Stimulated activated CD4-positive, alpha-beta T cell treated with anti-CD3 and anti-CD28 coated beads, Interleukin-4, amount 100 ng/mL, for 4 hours (primary cell): ENCODE results near the gene CCNH.

Source experiments
- DNase-seq, 2 experiments: peaks; one replicate each; pipeline ENCODE4 v3.0.0-alpha.2; 2020

Gene CCNH

DNA sequence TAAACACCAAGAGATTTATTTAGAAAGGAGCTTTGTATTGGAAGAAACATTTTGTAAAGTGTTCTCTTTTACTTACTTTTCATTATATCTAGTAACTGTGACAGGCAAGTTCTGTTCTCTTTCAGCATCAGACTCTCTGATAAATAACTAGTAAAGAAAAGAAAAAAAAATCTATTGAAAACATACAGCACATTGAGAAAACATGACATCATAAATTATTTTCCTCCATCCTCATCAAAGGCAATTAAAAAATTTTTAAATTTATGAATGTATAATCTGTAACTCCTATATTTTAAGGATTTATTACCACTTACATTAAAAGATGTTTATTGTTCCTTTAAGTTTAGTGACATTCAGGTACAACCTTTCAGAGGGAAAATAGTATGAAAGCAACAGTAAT lies 11.1 kb downstream of the CCNH start:
- DNase-seq, result no peak

DNA sequence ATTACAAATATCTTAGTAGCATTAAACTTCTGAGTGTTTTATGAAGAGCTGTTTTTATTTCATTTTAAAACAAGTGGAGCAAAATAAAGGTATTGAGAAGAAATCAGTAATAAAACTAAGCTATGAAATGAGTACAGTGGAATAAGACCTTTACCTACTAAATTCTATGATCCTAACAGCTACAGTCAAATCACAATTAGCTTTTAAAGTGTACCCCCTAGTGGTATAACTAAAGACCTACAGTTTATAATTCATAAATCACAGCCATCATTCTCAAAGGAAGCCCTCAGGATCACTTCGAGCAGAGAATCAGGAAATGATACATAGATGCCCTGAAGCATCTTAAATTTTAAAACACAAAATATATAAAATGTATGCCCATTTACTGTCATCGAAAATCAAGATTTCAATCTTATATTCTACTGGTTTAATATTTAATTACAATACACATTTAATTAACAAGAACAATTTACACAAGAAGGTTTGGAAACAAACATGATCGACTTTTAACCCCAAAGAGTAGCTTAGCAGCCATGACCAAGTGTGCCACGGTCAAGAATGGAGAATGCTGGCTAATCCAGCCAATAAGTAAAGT lies 12.3 kb downstream of the CCNH start:
- no peak for DNase-seq

DNA sequence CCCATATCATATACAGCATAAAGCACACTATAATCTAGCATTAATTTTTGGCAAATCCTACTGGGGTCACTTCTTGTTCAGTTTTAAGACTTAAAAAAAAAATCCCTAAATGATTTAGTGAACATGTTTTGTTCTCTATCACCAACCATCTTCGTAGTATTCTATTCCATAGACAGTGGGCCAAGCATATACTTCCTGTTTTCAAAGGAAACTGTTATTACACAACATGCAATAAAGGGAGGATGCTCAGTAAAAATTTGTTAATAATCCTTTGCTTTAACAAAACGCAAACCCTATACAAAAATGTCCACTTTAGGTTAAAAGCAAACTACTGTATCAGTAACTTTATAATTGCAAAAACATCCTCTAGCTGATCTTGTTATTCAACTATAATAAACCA lies 13.0 kb downstream of the CCNH start:
- no peak for DNase-seq

DNA sequence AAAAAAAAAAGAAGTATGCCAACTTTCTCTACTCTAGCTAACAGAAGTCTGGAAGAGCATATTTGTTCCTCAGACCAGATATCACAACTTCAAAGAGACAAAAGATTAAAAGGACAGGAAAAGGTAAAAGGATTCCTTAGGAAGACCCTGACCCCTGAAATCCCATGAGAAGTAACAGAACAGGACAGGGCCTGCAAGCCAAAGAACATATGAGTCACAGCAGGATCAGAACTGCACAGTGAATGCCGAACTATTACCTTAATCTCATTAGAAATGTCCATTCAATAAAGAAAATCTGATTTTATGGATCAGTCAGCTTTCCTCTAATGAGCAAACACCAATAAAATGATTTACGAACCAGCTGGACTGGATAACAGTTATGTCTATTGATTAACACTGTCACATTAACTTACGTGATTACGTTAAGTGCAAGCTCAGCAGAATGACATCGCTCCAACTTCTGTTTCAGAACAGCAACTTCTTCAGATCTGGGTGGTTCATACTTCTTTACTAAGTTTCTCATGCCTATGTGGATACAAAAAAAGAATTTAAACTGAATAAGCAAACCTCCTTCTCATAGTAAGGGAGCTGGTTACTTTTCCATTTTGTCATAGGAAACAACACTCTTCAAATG lies 13.6 kb downstream of the CCNH start:
- DNase-seq, result no peak

DNA sequence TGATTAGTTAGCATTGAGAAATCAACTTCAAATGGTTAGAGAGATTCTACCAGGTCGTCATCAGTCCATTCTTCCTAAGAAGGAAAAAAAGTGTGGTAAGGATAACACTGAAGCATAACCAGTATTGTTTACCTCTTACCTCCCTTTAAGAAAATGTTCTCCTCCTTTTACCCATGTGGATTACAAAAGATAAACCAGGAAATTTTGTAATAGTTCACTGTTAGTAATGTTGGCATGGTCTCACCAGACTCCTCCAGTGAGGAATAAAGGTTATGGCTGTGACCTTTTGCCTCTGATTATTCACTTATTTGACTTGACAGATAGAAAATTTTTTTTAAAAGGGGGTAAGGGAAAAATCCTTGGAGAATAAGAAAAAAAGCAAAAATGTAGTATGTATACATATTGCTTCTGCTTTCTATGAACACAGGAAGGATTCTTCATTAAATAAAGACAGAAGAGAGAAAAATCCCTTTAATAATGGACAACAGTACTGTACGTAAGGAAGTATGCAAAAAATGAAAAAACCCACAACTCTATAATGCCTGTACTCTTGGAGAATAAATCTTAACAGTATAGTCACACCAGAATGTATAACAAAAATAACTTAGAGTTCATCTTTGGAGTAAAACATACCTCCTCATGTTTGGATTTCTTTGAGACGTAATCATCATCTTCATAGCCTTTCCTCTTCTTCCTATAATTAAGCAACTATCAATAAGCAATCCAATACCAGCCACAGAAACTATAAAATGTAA lies 18.1 kb downstream of the CCNH start:
- DNase-seq, result no peak

DNA sequence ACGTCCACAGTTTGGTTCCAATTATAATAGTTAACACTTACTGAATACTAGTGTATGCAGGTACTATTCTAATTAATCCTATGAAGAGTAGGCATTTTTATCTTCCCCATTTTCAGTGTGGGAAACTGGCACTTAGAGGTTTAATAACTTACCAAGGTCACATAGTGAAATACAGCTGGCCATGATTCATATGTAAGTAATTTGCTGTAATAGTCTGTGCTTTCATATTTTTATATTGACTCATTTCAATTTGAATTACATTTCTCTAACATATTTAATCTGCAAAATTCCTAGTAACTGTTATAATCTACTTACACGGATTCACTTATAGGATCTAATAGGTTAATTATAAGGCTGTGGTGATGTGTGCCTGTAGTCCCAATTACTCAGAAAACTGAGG lies 19.4 kb downstream of the CCNH start:
- no peak for DNase-seq

DNA sequence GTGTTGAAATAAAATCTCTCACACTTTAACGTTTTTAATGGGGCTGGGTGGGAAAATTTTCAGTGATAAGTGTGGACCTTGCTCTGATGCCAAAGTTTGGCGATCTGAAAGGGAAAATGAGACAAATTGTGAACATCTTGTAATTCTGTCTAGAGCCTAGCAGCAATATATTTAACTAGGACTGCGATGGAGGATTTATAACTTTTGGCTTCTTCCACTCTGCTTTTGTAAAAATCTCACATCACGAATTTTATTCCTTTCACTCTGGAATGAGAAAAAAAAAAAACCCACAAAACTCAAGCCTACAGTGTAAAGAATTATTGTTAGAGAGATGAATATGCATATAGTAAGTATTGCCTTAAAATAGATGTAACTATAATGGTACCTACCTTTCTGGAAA lies 19.9 kb downstream of the CCNH start:
- no peak for DNase-seq

DNA sequence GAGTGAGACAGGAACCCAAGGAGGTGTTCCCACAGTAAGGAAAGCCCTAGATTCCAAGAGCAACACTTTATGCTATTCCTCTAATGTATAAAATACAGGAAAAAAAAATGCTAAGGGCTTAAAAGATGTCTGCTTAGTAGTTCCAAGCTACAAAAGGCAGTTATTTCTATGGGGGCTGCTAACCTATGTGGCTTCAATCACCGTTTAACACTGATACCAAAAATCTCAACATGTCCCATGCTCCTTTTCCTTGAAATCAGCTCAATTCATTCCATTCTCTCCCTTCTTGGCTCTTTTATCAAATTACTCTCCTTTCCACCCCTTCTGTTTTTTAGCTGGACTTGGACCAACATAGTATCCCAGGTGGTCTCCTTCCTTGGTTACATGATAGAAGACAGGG lies 20.6 kb downstream of the CCNH start:
- DNase-seq, result no peak

DNA sequence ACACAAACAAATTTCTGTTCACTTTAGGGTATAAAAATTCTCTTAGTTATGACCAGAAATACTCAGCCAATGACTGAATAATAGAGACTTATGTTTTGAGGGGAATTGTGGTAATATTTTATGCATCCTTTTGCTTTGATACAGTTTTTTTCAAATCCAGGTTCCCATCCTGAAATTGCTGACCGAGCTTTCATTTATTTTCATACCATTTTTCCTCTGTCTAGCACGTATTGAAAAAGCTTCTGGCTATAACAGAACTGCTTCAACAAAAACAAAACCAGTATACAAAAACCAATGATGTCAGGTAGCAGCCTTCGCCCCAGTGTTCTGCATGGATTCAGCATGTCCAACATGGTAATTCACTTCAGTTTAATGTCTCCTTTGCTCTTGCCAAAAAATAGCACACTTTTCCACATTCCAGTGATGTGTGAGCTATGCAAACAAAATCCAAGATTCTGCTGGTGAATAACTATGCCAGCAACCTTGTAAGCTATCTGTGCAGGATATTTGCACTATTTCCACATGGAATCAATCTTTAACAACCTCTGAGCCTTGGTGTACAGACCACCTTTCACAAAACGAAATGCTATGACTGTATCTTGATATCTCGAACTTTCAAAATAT lies 22.0 kb downstream of the CCNH start:
- no peak for DNase-seq

DNA sequence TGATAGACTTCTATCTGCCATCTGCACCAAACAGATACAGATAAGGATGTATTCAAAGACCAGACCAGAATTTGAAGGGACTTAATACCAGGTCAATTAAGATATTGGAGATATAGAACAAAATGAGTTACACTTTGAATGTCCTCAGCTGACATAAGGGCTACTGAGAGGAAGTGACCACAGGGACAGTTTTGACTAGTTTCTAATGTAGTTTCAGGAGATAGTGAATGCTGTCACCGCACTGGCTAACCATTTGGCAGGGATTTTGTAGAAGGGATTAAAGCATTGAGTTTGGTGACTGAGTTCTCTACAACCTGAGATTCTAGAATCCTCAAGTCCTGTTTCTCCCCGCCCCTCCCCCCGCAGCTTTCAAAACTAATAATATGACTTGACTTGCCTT lies 22.7 kb downstream of the CCNH start:
- DNase-seq, result no peak

DNA sequence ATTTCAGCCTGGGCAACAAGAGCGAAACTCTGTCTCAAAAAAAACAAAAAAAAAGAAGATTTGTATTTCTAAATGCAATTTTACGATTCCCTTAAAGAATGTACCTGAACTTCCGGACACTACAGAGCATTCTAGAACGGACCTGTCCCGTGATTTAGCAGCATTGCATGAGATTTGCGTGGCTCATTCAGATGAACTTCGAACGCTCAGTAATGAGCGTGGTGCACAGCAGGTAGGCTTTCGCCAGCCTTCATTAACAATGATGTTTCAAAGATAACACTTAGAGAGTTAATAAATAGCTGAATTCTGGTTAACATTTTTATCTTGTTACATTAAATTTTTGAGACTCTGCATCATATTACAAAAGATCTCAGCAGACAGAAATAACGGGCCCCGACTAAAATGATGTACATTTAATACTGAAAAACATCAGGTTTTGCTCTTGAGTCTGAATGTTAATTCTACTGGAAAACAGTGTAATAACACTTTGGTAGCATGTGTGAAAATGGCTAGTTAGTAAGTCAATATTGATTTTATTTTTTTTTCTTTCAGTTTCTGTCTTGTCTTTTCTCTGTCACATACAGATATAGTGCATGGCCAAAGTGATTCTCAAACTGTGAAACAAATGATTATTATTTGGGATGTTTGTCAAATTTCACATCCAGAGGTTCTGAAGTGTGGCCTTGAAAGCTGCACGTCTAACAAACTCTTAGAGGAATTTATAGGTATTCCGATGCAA lies 23.3 kb downstream of the CCNH start:
- no peak for DNase-seq

DNA sequence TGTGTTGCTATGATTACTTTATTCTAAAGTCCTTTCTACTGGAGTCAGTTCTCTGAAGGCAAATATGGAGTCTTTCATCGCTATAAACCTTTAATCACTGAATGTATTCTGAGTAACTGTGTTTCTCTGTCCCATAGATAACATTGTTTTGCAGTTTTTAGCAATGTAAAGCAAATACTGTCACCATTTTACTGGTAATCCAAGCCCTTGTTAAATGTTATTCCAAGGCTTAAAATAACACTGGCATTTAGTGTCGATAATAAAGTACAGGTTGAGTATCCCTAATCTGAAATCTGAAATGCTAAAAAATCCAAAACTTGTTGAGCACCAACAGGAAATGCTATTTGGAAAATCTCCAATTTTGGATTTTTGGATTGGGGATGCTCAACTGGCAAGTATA lies 24.6 kb downstream of the CCNH start:
- no peak for DNase-seq

DNA sequence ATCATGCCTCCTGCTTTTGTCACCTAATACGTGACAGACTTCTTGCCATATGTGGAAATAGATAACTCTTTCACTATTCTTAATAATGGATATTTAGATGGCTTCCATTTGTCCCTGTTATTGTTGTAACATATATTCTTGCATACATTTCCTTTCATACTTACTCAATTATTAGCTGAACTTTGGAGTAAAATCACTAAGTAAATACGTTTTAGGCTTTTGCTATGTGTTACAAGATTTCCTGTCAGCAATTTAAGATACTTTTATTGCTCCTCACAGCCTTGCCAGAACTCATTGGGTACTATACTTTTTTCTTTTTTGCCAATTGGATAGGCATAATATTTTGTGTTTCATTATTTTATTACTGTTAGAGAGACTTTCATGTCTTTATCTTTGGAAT lies 26.9 kb downstream of the CCNH start:
- no peak for DNase-seq

DNA sequence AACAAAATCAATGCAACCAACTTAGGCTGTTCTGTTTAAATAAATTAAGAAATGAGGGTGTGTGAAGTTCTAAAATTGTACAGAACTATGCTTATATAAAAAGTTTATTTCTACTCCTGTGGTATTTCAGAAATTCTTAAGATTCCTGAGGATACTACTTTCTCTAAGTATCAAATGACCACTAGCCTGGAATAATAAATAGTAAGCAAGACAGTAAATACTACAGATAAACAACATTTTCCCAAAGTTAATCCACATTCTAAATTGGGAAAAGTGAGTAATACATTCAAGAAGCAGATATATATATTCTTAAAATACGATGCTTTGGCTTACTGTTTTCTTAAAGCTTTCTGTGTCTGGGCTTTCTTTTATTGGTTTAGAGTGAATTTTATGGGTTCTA lies 29.5 kb downstream of the CCNH start:
- DNase-seq, result no peak

DNA sequence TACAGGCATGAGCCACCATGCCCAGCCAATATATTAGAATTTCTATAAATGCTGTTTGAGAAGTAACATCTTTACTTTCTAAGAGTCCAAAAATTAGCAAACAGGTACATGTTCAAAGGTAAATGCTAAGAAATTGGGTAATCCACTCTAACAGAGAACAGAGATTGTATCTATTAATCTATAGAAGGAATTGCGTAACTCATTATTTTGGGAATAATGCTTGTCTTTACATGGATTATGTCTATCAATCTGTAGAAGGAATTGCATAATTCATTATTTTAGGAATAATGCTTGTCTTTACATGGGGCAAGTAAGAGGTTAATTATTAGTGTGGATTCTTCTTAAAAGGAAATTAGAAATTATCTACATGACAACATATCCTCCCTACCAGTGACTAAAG lies 30.5 kb downstream of the CCNH start:
- no peak for DNase-seq

DNA sequence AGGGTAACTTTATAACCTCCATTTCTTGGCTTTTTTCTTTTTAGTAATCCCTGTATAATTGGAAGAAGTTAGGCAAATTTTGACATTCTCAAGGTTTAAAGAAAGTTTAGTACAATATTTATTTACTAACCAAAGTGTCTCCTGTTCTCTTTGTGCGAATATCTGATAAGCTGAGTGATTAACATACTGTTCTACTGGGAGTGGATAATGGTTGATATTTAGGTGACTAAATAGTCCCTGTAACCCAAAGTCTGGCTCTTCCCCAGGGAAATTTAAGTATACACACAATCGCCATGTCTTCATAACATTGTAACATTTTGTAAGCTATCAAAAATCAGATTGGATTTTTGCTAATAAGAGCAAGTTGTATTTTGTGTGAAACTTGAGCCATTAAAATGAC lies 40.0 kb downstream of the CCNH start:
- no peak for DNase-seq

DNA sequence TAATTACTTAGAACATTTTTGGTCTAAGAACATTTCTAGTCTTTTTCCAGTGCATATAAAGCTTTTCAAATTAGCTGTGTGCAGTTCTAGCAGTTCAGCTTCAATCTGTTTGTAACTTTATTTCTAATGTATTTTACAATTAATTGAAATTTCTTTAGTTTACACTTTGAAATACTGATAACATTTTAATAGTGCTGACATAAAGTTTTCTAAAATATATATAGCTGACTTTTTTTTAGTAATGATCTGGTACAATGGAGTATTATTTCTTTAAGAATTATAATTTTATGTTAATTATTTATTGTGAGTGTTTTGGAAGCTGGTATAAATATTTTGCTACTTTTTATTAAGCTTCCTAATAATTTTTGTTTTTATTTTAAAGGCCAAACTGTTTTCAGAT lies 43.3 kb downstream of the CCNH start:
- DNase-seq, result no peak

DNA sequence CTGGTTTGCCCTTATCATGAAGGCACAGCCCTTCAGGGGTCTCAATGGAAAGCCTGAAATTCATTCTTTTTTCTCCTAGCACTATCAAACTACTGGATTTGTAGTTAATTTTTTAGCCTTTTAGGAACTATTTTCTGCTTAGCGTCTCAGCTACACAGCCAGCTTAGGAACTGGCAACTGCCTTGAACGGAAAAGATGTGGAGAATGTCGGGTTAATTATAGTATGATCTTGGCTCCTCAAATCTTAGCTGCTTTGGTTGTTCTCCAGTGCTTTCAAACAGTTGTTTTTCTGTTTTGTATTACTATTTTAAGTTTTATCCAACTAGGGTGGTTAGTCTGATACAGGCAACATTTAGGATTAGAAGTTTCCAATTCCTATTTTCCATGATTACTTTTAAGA lies 44.1 kb downstream of the CCNH start:
- no peak for DNase-seq

DNA sequence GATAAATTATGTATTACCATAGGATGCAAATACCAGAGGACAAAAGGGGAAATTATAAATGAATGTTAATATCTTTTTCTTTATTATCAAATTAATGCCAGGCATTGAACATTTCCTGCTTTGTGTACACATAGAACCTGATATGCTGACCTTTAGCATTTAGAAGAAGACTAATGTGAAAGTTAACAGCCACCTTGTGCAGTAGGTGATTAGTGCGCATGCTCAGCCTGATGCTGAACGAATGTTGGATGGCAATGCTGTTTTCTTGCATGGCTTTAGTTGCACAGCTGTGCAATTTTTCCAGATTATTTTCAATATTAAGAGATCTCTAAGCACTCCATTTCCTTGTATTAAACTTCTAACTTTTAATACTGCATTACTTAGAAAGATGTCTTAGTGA lies 45.5 kb downstream of the CCNH start:
- DNase-seq, result no peak

DNA sequence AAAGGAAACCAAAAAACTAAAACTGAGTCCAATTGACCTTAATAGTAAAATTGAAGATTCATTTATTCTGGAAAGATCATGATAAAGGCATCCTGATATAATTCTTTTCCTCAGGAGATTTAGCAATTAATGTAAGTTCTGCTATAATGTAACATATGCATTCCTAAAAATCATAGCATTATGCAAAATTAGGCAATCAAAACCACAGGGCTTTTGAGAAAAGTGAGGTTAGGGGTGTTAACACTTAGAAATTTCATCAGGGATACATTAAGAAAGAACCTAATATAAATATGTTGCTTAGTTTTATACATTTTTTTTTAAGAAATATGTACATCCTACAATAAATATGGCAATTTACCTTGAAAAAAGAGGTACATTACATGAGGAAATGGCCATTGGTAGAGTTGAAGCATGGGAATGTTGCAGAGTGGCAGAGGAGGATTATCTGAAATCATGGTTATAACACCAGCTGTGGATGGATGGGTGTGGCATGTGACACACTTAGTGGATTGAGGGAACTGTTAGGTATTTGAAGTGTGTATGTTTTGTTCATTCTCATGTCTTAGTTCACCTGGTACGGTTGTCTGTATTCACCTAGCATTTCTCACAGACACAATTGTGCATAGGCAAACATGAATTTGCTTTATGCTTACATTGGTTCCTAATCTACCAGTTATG lies 51.1 kb downstream of the CCNH start:
- no peak for DNase-seq

DNA sequence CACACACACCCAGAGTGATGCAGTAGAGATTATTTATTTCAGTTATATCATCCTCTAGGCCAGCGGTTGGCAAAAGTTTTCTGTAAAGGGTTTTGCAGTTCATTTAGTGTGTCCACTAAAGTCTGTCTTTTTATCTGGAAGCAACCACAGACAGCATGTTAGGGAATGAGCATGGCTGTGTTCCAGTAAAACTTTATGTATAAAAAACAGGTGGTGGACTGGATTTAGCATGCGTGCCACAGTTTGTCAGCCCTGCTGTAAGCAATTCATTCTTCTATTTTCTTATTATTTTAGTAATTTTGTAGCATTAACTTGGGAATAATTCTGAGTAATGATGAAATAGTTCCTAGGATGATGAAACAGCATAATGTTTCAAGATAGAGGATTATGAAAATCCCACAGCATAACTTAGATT lies 51.7 kb downstream of the CCNH start:
- DNase-seq, result no peak

DNA sequence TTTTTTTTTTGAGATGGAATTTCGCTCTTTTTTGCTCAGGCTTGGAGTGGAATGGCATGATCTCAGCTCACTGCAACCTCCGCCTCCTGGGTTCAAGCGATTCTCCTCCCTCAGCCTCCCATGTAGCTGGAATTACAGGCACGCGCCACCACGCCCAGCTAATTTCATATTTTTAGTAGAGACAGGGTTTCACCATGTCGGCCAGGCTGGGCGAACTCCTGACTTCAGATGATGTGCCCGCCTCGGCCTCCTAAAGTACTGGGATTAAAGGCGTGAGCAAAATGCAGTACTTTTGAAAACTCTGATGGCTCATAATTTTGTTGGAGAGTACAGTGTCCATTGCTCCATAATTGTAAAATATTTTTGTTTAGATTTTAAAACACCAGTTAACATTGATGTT lies 52.6 kb downstream of the CCNH start:
- DNase-seq, result no peak

DNA sequence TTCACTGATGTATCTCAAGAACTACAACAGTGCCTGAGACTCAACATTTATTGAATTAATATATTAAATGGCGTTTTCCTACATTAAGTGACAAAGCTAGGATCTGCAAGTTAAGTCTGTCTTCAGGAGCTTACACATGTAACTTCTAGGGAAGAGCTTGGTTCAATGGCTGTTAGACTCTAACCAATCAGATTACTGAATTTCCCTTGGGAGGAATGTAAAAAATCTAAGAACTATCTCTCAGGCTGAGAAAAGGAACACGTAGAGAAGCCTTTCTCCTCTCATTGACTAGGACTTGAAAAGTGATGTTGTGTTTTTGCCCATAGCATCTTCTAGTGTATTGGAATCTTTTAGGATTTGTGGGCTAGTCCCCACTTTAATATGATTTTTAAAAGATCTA lies 53.6 kb downstream of the CCNH start:
- no peak for DNase-seq
